H1 (cell line): Measurements from ENCODE around the gene IRX4. TPM values are rescaled to one million over a fixed set of nuclear protein-coding genes. Genes with fewer than 3 reads are reported as not detected.

Experiments used
- EZH2 ChIP-seq: fragments of 200-600 bp; sonication (generic); IDR thresholded peaks from 2 replicates; pipeline ENCODE4 v1.7.1; 2012; ENCODE audit warnings: low read depth, mild to moderate bottlenecking, moderate library complexity, low read length, inconsistent platforms; ENCODE audit not compliant: severe bottlenecking
- KDM1A ChIP-seq: fragments of 200-600, 300-600 bp; sonication (generic); IDR thresholded peaks from 2 replicates; pipeline ENCODE4 v1.7.1; 2016; ENCODE audit warnings: mild to moderate bottlenecking, low read length, borderline replicate concordance
- polyA plus RNA-seq, 7 experiments: library from polyadenylated mRNA; depleted of rRNA in 3 of 7; stranded (reverse) in 5 of 7; unstranded in 2 of 7; fragments of >200 nt in 5 of 7; fragments of 200-250 nt in 2 of 7; gene quantifications; 1 replicate in 5 of 7; 2 replicates in 1 of 7; 4 replicates in 1 of 7; pipeline versions ENCODE4 v1.2.1 to v1.2.3, GENCODE V29; 2011 to 2013; ENCODE audit warnings: missing spikeins in 2 of 7, mixed read lengths in 2 of 7
- total RNA-seq: library from RNA; stranded (reverse); fragmentation: NEBNext Ultra II Directional; extraction: Animal tissue kit (Norgen Biotek cat#: 25700); gene quantifications from 2 replicates; pipeline ENCODE4 v1.2.1, GENCODE V29; 2021

Gene IRX4
- total and polyA plus RNA-seq, 2 of the 8 experiments (the other 6 are each of a cell fraction or from before 2014, with no cell fraction given): 0.45 to 1.2 TPM

- TF ChIP-seq EZH2 (peak; percentile 75), KDM1A (no peak)
Measured at GRCh38 chr5:1875843-1876659, 6.7 kb downstream of the IRX4 start (continued).
